WTC11 (cell line): Measurements from ENCODE around the gene KCTD2. TPM values are rescaled to one million over a fixed set of nuclear protein-coding genes. Genes with fewer than 3 reads are reported as not detected.

Source experiments
- ATAC-seq: fragments of 200-7000 bp; cut with Tn5 transposase; 2 replicates; pipeline ENCODE4 v1.10.0; 2021; ENCODE audit warnings: mild to moderate bottlenecking, moderate library complexity
- CTCF ChIA-PET: fragments of 300-600 bp; sonication (Branson Sonifier 250); formaldehyde crosslinking; loops from one replicate; lab custom pipeline; 2021; ENCODE audit warnings: antibody characterized with exemption; lab: Charles Lee
- POLR2A ChIA-PET: fragments of 350-600 bp; sonication (Branson Sonifier 250); formaldehyde crosslinking; loops from one replicate; lab custom pipeline; 2021; ENCODE audit warnings: antibody characterized with exemption; lab: Charles Lee
- DNase-seq: peaks from one replicate; pipeline ENCODE4 v3.0.0; 2021; ENCODE audit warnings: low spot score
- H3K27ac Mint-ChIP-seq: 2 replicates; pipeline ENCODE4 v1.8.0; 2021; ENCODE audit warnings: mixed read lengths
- H3K27me3 Mint-ChIP-seq: 2 replicates; pipeline ENCODE4 v1.8.0; 2021; ENCODE audit warnings: low read depth, mild to moderate bottlenecking, moderate library complexity, mixed read lengths
- H3K36me3 Mint-ChIP-seq: 2 replicates; pipeline ENCODE4 v1.8.0; 2021; ENCODE audit warnings: mixed read lengths
- H3K4me1 Mint-ChIP-seq: 2 replicates; pipeline ENCODE4 v1.8.0; 2022; ENCODE audit warnings: mixed read lengths
- H3K4me3 Mint-ChIP-seq: 2 replicates; pipeline ENCODE4 v1.8.0; 2021; ENCODE audit warnings: mild to moderate bottlenecking, moderate library complexity, mixed read lengths
- H3K9me3 Mint-ChIP-seq: 2 replicates; pipeline ENCODE4 v1.8.0; 2021; ENCODE audit warnings: mixed read lengths
- CDX4 ChIP-seq: fragments of 250-450 bp; sonication (Bioruptor Pico); IDR thresholded peaks from 2 replicates; pipeline ENCODE4 v1.9.0; 2021; ENCODE audit warnings: moderate library complexity, mild to moderate bottlenecking, inconsistent platforms, borderline replicate concordance
- E2F5 ChIP-seq: sonication (generic); formaldehyde crosslinking; IDR thresholded peaks from 2 replicates; pipeline ENCODE4 v1.8.1; 2022; ENCODE audit warnings: mild to moderate bottlenecking, moderate library complexity, missing genetic modification reagents
- ESRRA ChIP-seq: sonication (generic); formaldehyde crosslinking; IDR thresholded peaks from 2 replicates; pipeline ENCODE4 v1.8.1; 2022; ENCODE audit warnings: mild to moderate bottlenecking, missing genetic modification reagents, borderline replicate concordance
- FOXP1 ChIP-seq: sonication (generic); formaldehyde crosslinking; IDR thresholded peaks from 2 replicates; pipeline ENCODE4 v1.8.0; 2022; ENCODE audit warnings: missing genetic modification reagents, mild to moderate bottlenecking, moderate library complexity, borderline replicate concordance
- FOXP4 ChIP-seq: sonication (generic); formaldehyde crosslinking; IDR thresholded peaks from 2 replicates; pipeline ENCODE4 v1.8.0; 2022; ENCODE audit warnings: mild to moderate bottlenecking, missing genetic modification reagents
- GTF2I ChIP-seq: fragments of 250-450 bp; sonication (Bioruptor Pico); conservative IDR thresholded peaks from 2 replicates; pipeline ENCODE4 v1.4.0; 2021; ENCODE audit warnings: mild to moderate bottlenecking
- IRF2 ChIP-seq: sonication (generic); formaldehyde crosslinking; IDR thresholded peaks from 2 replicates; pipeline ENCODE4 v1.8.0; 2022; ENCODE audit warnings: low read depth, missing genetic modification reagents, borderline replicate concordance
- JAZF1 ChIP-seq: fragments of 250-450 bp; sonication (Bioruptor Pico); IDR thresholded peaks from 2 replicates; pipeline ENCODE4 v1.9.0; 2021; ENCODE audit warnings: moderate library complexity, mild to moderate bottlenecking, inconsistent platforms
- NR3C1 ChIP-seq: sonication (generic); formaldehyde crosslinking; conservative IDR thresholded peaks from 2 replicates; pipeline ENCODE4 v1.8.1; 2023; ENCODE audit warnings: low read depth, mild to moderate bottlenecking, missing genetic modification reagents
- OVOL2 ChIP-seq: fragments of 250-450 bp; sonication (Bioruptor Pico); IDR thresholded peaks from 2 replicates; pipeline ENCODE4 v1.9.0; 2021; ENCODE audit warnings: mild to moderate bottlenecking, borderline replicate concordance
- PREB ChIP-seq: sonication (generic); formaldehyde crosslinking; IDR thresholded peaks from 2 replicates; pipeline ENCODE4 v1.8.1; 2022; ENCODE audit warnings: mild to moderate bottlenecking, missing genetic modification reagents, moderate library complexity, borderline replicate concordance
- TCF7 ChIP-seq: sonication (generic); formaldehyde crosslinking; IDR thresholded peaks from 2 replicates; pipeline ENCODE4 v1.8.0; 2022; ENCODE audit warnings: mild to moderate bottlenecking, low read depth, missing genetic modification reagents, moderate library complexity
- TEAD4 ChIP-seq: sonication (generic); formaldehyde crosslinking; IDR thresholded peaks from 2 replicates; pipeline ENCODE4 v1.8.0; 2022; ENCODE audit warnings: mild to moderate bottlenecking, missing genetic modification reagents
- USF2 ChIP-seq: sonication (generic); formaldehyde crosslinking; IDR thresholded peaks from 2 replicates; pipeline ENCODE4 v1.8.1; 2023; ENCODE audit warnings: mild to moderate bottlenecking, missing genetic modification reagents, moderate library complexity
- ZBTB21 ChIP-seq: sonication (generic); formaldehyde crosslinking; IDR thresholded peaks from 2 replicates; pipeline ENCODE4 v1.8.1; 2023; ENCODE audit warnings: mild to moderate bottlenecking, missing genetic modification reagents, borderline replicate concordance
- ZNF219 ChIP-seq: sonication (generic); formaldehyde crosslinking; IDR thresholded peaks from 2 replicates; pipeline ENCODE4 v1.8.0; 2023; ENCODE audit warnings: missing genetic modification reagents, mild to moderate bottlenecking, borderline replicate concordance
- ZNF263 ChIP-seq: sonication (generic); formaldehyde crosslinking; IDR thresholded peaks from 2 replicates; pipeline ENCODE4 v1.8.1; 2022; ENCODE audit warnings: low read depth, mild to moderate bottlenecking, moderate library complexity, missing genetic modification reagents
- ZNF281 ChIP-seq: sonication (generic); formaldehyde crosslinking; IDR thresholded peaks from 2 replicates; pipeline ENCODE4 v1.8.0; 2023; ENCODE audit warnings: mild to moderate bottlenecking, missing genetic modification reagents
- ZNF396 ChIP-seq: fragments of 250-450 bp; sonication (Bioruptor Pico); IDR thresholded peaks from 2 replicates; pipeline ENCODE4 v1.8.0; 2021; ENCODE audit warnings: mild to moderate bottlenecking, moderate library complexity, borderline replicate concordance
- ZNF671 ChIP-seq: fragments of 250-450 bp; sonication (Bioruptor Pico); IDR thresholded peaks from 2 replicates; pipeline ENCODE4 v1.8.0; 2021; ENCODE audit warnings: mild to moderate bottlenecking
- total RNA-seq: library from RNA; stranded (reverse); gene quantifications from 3 replicates; pipeline ENCODE4 v1.2.3, GENCODE V29; 2021

KCTD2 gene
- total RNA-seq, 1 experiment from 2014 or later, result 31.3 TPM

GRCh38 chr17:75064040-75064439 lies 17.0 kb downstream of the KCTD2 start (continued):
- TF ChIP-seq ZNF281 (no peak), CDX4 (CRISPR knock-in tag) (no peak), ZNF671 (CRISPR knock-in tag) (no peak), TCF7 (no peak), FOXP4 (CRISPR knock-in tag) (no peak)

- H3K4me1 Mint-ChIP-seq, result no peaks in the 10 kb centered on the region
- H3K9me3 Mint-ChIP-seq, result no peaks in the 10 kb centered on the region
- peaks cover 51% of the 10 kb centered on the region for H3K36me3 Mint-ChIP-seq
- ChIA-PET CTCF (interaction anchor here (0.6 to 3.3 kb wide), 13 partner anchors 9 to 139 kb away, joined by 3 to 18 read pairs (median 6); partner anchors contain the start of genes ARMC7, KCTD2, NT5C and SLC16A5), POLR2A (interaction anchor here (1.0 kb wide), 1 partner anchor 40 kb away, joined by 6 read pairs; no protein-coding TSS in a partner anchor)
- no peak for TF ChIP-seq TEAD4
- TF ChIP-seq USF2 (CRISPR knock-in tag), result no peak
- no peak for TF ChIP-seq IRF2 (CRISPR knock-in tag)
- ATAC-seq, result no peak
- H3K27ac Mint-ChIP-seq, result no peak overlapping the region
- DNase-seq, result no peak
- H3K4me3 Mint-ChIP-seq, result no peak overlapping the region
- no peaks in the 10 kb centered on the region for H3K27me3 Mint-ChIP-seq
Measured at GRCh38 chr17:75064460-75064859, 17.4 kb downstream of the KCTD2 start.

- POLR2A ChIA-PET, result interaction anchor here (1.0 kb wide), 1 partner anchor 39 kb away, joined by 6 read pairs; no protein-coding TSS in a partner anchor
- ATAC-seq (peak; percentile 52), DNase-seq (peak; percentile 48)
- H3K4me1 Mint-ChIP-seq, result no peaks in the 10 kb centered on the region
- H3K27ac Mint-ChIP-seq, result no peak overlapping the region
- H3K27me3 Mint-ChIP-seq, result no peaks in the 10 kb centered on the region
- H3K4me3 Mint-ChIP-seq, result no peak overlapping the region
- no peaks in the 10 kb centered on the region for H3K9me3 Mint-ChIP-seq
- no peak for TF ChIP-seq E2F5 (CRISPR knock-in tag)
- TF ChIP-seq, all 79 proteins: peak for 0
- H3K36me3 Mint-ChIP-seq, result peaks cover 45% of the 10 kb centered on the region
- CTCF ChIA-PET, result interaction anchor here (0.6 to 3.3 kb wide), 13 partner anchors 8 to 138 kb away, joined by 3 to 18 read pairs (median 6); partner anchors contain the start of genes ARMC7, KCTD2, NT5C and SLC16A5
Measured at GRCh38 chr17:75064867-75065561, 18.0 kb downstream of the KCTD2 start.

GRCh38 chr17:75065562-75066151 lies 18.6 kb downstream of the KCTD2 start:
- Mint-ChIP-seq H3K27me3 (no peaks in the 10 kb centered on the region), H3K4me1 (no peaks in the 10 kb centered on the region), H3K9me3 (no peaks in the 10 kb centered on the region), H3K27ac (peak overlapping the region; percentile 72), H3K36me3 (peaks cover 42% of the 10 kb centered on the region), H3K4me3 (no peak overlapping the region)
- no peak for DNase-seq
- ChIA-PET POLR2A (no interaction called here), CTCF (interaction anchor here (1.0 to 3.3 kb wide), 3 partner anchors 11 to 23 kb away, joined by 4 to 18 read pairs (median 5); partner anchors contain the start of gene SLC16A5)
- ATAC-seq, result no peak
- TF ChIP-seq JAZF1 (CRISPR knock-in tag) (no peak), ESRRA (CRISPR knock-in tag) (no peak), TEAD4 (no peak), FOXP1 (CRISPR knock-in tag) (no peak), ZNF396 (CRISPR knock-in tag) (no peak), ZBTB21 (CRISPR knock-in tag) (no peak), PREB (no peak), OVOL2 (no peak), NR3C1 (CRISPR knock-in tag) (no peak), ZNF219 (CRISPR knock-in tag) (no peak), ZNF263 (CRISPR knock-in tag) (no peak), GTF2I (CRISPR knock-in tag) (no peak)
